GM21360 (cell line): ENCODE measurements around the gene CD63.
"Not testable (repeated sequence)": the region's sequence is repeated elsewhere in the genome, so short reads cannot be mapped to it uniquely, and the experiment has no call there.

Experiments
- ATAC-seq: cut with Tn5 transposase; IDR thresholded peaks from one replicate; pipeline ENCODE4 v1.9.1; 2021; ENCODE audit warnings: mild to moderate bottlenecking, moderate library complexity; ENCODE audit not compliant: unreplicated experiment

Gene CD63

GRCh38 chr12:55728939-55729818 lies at the start of gene CD63:
TSS of gene CD63 (minus strand) at chr12:55729009. CDS start at chr12:55728341, 668 bp downstream.
- ATAC-seq = peak; percentile 69

- ATAC-seq = no peak
These were observed 49.0 kb upstream of the CD63 start for GRCh38 chr12:55777856-55778255.

- ATAC-seq = no peak
These were observed 42.9 kb upstream of the CD63 start for GRCh38 chr12:55771736-55772135.

- ATAC-seq = no peak
These were observed 38.3 kb upstream of the CD63 start for GRCh38 chr12:55767156-55767555.

GRCh38 chr12:55765736-55766290 lies 37.0 kb upstream of the CD63 start:
- ATAC-seq = no peak

- ATAC-seq = no peak
These were observed 33.8 kb upstream of the CD63 start for GRCh38 chr12:55762646-55763045.

GRCh38 chr12:55760663-55761062 lies 31.9 kb upstream of the CD63 start:
- ATAC-seq = no peak

- ATAC-seq = not testable (repeated sequence)
These were observed 29.8 kb upstream of the CD63 start for GRCh38 chr12:55758575-55758974.

GRCh38 chr12:55757701-55758100 lies 28.9 kb upstream of the CD63 start:
- ATAC-seq = no peak

- ATAC-seq = no peak
These were observed 26.4 kb upstream of the CD63 start for GRCh38 chr12:55755246-55755645.

- ATAC-seq = no peak
These were observed 19.6 kb upstream of the CD63 start for GRCh38 chr12:55748230-55748993.

GRCh38 chr12:55746913-55747231 lies 18.1 kb upstream of the CD63 start:
- no peak for ATAC-seq

GRCh38 chr12:55746174-55746912 lies 17.5 kb upstream of the CD63 start:
- no peak for ATAC-seq

- no peak for ATAC-seq
These were observed 16.8 kb upstream of the CD63 start for GRCh38 chr12:55745361-55746173.

GRCh38 chr12:55744340-55745030 lies 15.7 kb upstream of the CD63 start:
- no peak for ATAC-seq

GRCh38 chr12:55743406-55744339 lies 14.9 kb upstream of the CD63 start:
- peak; percentile 46 for ATAC-seq

GRCh38 chr12:55742719-55743405 lies 14.1 kb upstream of the CD63 start, which contains the start of gene GDF11:
TSS of gene GDF11 (plus strand) at chr12:55743122. CDS start at chr12:55743317, 195 bp downstream.
- ATAC-seq = peak; percentile 28
